ENCODE data around the gene DNAH2.

Gene DNAH2

DNA sequence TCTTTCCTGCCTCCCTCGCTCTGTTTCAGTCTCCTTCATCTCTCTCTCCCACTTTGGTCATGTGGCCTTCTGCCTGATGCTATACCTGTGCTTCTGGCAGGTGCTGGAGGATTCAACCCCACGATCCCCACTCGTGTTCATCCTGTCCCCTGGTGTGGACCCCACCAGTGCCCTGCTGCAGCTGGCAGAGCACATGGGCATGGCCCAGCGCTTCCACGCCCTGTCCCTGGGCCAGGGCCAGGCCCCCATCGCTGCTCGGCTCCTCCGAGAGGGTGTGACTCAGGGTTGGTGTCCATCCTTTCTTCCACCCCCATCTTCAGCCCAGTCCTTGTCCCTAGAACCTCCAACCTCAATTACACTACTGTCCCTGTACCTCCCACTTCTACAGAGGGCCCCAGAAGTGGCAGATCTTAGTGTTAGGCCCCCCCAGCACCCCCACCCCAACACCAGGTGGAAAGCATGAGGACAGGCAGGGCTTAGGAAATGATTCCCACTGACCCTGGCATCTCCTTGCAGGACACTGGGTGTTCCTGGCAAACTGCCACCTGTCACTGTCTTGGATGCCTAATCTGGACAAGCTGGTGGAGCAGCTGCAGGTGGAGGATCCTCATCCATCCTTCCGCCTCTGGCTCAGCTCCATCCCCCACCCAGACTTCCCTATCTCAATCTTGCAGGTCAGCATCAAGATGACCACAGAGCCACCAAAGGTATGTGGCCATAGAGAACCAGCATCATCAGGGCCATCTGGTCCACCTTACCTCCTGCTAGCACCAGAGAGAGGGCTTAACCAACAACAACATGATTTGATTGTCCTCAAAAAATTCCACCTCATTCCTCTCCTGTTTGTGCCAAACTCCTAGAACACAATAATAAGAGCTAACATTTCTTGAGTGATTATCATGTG, 106.7 kb downstream of the DNAH2 start:
- DNase-seq, result no peak

GRCh38 chr17:7825206-7825990, 107.9 kb downstream of the DNAH2 start:
- DNase-seq, result no peak

GRCh38 chr17:7830616-7831015, 113.1 kb downstream of the DNAH2 start:
- DNase-seq, result no peak

DNA sequence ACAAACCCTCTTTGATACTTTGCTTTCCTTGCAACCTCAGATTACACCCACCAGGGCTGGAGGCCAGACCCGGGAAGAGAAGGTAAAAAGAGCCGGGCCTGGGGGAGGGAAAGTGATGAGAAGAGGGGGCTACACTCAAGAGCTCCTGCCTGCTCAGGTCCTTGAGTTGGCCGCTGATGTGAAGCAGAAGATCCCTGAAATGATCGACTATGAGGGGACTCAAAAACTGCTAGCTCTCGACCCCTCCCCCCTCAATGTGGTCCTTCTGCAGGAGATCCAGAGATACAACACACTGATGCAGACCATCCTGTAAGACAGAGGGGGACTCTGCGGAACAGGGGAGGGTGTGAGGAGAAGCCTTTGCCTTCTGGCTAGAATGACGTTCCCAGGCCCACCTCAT, 113.7 kb downstream of the DNAH2 start:
- DNase-seq, result no peak

- no peak for DNase-seq
Measured at GRCh38 chr17:7832431-7832830, 114.9 kb downstream of the DNAH2 start.

GRCh38 chr17:7833011-7833794, 115.7 kb downstream of the DNAH2 start:
- no peak for DNase-seq

- DNase-seq, result peak; percentile 84
Measured at GRCh38 chr17:7833795-7834541, 116.4 kb downstream of the DNAH2 start, which contains the start of gene KDM6B. Gene KDM6B, plus strand, starts transcription at chr17:7834217. Its CDS starts 11,338 bp downstream, at chr17:7845555.

GRCh38 chr17:7834542-7834956, 117.0 kb downstream of the DNAH2 start:
- DNase-seq, result peak; percentile 47

DNA sequence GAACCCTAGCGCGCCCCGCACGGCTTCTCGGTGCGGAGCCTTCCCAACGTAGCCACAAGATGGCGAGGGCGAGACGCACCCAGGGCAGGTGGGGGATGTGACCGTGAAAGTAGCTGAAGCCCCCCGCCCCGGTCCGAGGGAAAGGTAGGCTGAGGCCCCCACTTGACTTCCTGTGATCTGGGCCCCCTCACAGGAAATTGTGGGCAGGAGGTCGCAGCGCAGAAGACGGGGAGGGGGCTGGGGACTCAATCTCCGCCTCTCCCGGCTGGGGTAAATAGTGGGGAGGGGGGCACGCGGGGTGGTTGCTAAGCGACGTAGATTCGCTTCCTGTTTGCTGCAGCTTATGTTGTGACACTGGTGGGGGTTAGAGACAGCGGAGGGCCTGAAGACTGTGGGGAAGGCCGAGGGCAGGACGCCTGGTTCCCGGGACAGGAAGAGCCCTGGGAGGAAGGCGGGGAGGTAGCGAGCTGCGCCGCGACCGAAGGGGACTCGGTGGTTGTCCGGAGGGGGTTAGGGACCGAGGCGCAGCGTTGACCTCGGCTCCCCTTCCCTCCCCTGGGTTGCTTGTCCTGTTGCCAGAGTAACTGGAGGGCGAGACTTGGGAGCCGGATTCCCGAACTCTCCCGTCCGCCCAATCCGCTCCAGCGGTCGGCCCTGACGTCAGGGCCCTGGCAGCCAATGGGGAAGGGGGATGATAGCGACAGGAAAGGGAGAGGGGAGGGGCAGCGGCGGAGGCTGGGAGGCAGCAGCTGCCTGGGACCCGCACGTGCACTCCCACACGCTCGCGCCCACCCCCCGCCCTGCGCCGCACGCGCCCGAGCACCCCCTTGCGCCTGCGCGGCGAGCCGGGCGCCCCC, 117.6 kb downstream of the DNAH2 start:
- DNase-seq, result peak; percentile 72

GRCh38 chr17:7835814-7836595, 118.5 kb downstream of the DNAH2 start:
- DNase-seq, result no peak

DNA sequence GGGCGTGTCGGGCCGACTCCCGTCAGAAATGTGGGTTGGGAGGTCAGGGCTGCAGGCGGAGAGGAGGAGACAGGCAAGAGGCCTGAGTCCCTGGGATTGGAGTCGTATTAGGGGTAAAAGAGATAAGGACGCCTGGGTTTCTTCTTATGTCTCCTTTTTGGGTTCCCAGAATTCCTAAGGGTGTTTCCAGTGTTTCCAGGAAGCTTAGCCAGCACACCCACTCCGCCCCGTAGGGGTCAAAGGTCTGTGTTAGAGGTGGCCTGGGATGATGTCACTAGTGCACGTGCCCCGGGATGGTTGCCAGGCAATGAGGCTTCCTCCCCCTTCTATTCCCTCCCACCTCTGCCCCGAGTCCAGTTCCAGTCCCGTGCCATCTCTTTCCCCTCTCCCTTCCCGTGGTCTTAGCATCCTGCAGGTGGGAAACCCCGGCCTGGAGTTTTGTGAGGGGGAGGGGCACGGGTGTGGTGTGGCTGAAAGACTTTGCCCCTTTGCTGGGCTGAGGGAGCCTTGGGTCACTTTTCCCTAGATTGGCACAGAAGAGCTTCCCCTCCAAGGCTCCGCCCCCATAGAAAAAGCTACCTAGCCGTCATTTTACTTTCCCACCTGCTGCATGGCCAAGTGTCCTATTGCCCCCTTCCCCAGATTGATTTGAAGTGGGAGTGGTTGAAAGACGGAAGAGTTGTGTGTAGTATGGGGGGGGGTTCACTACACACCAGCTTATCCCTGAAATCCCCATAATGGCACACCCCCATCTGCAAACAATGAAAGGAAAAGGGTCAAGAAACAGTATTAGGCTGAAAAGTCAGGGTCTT, 119.3 kb downstream of the DNAH2 start:
- DNase-seq, result peak; percentile 38

GRCh38 chr17:7837408-7838088, 120.0 kb downstream of the DNAH2 start:
- DNase-seq, result no peak

GRCh38 chr17:7838090-7839075, 120.8 kb downstream of the DNAH2 start:
- DNase-seq, result no peak

DNA sequence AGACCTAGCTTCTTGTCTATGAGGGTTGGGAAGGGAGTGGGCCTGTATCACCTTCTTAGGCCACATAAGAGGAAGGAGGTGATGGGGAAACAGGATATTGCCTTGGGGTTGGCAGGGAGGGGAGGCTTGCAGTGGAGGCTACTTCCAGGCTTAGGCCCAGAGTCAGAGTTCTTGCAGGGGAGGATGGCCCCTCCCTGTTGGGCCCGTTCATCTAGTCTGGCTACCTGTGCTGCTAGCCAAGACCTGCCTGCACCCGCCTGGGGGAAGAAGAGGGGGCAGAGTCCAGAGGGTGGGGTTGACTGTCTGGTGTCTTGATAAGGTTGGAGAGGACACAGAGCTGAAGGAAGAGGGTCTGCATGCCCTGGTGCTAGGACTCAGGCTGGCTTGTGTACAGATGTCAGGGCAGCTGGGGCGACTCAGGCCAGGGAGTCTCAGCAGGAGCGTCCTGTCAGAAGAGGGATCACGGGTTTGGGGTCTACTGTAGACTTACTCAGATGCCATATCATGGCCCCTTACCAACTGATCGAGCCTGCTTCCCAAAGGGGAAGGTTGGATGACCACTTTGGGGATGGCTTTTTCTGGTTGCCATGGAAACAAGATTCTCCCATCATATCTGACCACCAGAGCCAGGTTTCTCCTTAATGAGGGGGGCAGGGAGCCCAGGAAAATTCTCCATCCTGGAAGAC, 121.8 kb downstream of the DNAH2 start:
- DNase-seq, result no peak

DNA sequence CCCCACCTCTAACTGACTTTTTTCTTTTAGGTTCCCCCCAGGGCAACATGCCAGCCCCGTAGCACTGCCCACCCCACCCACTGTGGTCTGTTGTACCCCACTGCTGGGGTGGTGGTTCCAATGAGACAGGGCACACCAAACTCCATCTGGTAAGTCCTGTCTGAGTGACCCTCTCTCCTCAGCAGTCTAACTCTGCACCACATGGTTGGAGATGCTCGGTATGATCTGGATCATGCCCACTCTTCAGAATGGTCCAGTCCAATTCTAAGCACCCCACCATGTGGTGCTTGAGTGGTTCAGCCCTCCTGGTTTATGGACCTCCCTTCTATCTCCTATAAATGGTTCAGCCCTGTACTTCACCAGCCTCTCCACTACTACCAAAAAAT, 122.3 kb downstream of the DNAH2 start:
- no peak for DNase-seq

DNA sequence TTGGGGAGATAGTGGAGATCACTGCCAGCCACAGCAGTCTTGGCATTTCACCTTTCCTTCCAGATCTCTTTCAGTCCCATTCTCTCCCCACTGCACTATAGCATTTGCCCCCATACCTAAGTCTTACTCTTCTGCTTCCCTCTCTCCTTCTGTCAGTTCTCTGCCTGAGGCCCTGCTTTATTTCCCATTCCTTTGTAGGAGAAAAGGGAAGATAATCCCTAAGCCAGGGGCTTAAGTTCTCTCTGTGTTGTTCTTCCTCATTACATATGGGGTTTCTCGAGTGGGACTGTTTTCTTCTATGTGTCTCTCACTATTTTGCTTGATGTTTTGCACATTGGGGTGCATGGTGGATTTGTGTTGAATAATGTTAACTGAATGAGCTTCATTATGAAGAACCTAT, 122.9 kb downstream of the DNAH2 start:
- no peak for DNase-seq

- DNase-seq, result no peak
Measured at GRCh38 chr17:7840875-7841274, 123.3 kb downstream of the DNAH2 start.

All from activated effector memory CD4-positive, alpha-beta T cell treated with Interleukin-2 at 50 U/mL for 16 hours (primary cell).